GM19452 (cell line): ENCODE data around the gene FUT8.
"Not testable (repeated sequence)": the region's sequence is repeated elsewhere in the genome, so short reads cannot be mapped to it uniquely, and the experiment has no call there.

Experiments
- ATAC-seq: cut with Tn5 transposase; IDR thresholded peaks from one replicate; pipeline ENCODE4 v1.9.1; 2021; ENCODE audit not compliant: unreplicated experiment

Gene FUT8

DNA sequence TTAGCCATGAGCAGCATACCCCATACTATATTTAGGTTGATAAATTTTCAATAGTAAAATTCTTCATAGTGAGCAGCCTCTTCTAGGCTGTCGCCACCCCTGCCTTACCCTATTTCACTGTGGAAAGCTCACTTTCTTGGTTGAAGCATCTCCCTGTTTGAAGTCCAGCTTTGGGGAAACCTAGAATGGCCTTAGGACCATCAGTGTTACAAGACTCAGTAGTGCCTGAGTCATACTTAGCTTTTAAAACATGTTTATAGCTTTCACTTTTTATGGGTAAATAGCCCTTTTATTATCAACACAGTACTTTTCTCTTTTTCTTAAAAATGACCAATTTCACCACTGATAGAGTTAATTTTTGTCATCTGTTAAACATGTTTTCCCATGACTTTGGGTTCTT, 37.1 kb downstream of the FUT8 start:
- ATAC-seq, result no peak

GRCh38 chr14:65453807-65454480, 41.4 kb downstream of the FUT8 start:
- no peak for ATAC-seq

- ATAC-seq, result no peak
Observed at GRCh38 chr14:65456247-65456646, 43.7 kb downstream of the FUT8 start.

GRCh38 chr14:65461730-65462129, 49.2 kb downstream of the FUT8 start:
- ATAC-seq, result peak; percentile 12

GRCh38 chr14:65462411-65462810, 49.9 kb downstream of the FUT8 start:
- ATAC-seq, result peak; percentile 72

GRCh38 chr14:65465584-65465983, 53.1 kb downstream of the FUT8 start:
- ATAC-seq, result no peak

- not testable (repeated sequence) for ATAC-seq
Observed at GRCh38 chr14:65467926-65468325, 55.4 kb downstream of the FUT8 start.

- ATAC-seq, result no peak
Observed at GRCh38 chr14:65469903-65470302, 57.4 kb downstream of the FUT8 start.

DNA sequence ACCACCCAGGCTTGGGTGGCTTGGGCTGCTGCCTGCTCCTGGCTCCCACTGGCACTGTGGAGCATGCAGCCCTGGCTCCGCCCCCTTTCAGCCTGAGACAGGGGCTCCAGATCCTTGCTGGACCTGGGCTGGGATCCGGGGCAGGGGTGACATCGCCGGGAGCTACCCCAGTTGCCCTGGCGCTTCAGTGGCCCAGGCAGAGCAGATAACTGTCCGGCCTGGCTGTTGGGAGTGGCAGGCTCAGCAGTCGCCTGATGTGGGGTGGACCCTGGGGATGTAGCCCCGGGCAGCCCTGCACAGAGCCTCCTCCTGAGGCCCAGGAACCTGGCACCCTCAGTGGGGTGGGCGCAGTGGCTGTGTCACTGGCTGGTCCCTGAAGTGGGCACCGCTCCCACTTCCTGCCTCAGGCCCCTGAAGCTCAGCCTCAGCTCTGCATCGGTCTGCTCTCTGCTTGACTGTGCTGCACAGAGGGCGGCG, 57.9 kb downstream of the FUT8 start:
- peak; percentile 25 for ATAC-seq

- peak; percentile 72 for ATAC-seq
Observed at GRCh38 chr14:65471038-65471878, 58.7 kb downstream of the FUT8 start.

DNA sequence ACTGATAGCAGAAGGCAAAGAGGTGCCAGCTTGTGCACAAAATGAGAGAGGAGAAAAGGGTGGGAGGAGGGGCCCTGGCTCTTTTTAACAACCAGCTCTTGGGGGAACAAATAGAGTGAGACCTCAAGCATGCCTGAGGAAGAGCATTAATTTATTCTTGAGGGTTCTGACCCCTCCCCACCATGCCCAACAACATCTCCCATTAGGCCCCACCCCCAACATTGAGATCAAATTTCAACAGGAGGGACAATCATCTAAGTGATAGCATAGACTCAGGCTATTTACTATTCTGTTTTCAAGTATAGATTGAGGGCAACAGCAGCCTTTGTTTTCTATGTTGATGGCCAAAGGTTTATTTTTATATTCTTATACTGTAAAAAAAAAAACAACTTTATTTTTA, 59.7 kb downstream of the FUT8 start:
- no peak for ATAC-seq

- peak; percentile 82 for ATAC-seq
Observed at GRCh38 chr14:65476273-65476941, 63.9 kb downstream of the FUT8 start.

DNA sequence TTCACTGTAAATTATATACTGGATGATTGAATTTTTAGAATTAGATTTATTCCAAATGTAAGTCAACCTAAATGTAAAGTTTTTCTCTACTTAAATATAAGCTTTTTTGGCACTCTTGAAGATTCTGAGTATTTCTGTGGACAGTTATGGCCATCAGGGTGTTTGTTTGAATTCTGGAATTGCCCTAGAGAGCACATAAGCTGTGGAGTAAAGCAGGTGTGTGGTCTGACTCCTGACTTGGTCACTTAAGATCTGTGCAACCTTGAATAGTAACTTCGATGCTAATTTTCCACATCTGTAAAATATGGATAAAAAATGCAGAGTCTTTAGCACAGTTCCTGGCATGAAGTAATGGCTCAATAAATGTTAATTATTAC, 64.4 kb downstream of the FUT8 start:
- ATAC-seq, result peak; percentile 34

DNA sequence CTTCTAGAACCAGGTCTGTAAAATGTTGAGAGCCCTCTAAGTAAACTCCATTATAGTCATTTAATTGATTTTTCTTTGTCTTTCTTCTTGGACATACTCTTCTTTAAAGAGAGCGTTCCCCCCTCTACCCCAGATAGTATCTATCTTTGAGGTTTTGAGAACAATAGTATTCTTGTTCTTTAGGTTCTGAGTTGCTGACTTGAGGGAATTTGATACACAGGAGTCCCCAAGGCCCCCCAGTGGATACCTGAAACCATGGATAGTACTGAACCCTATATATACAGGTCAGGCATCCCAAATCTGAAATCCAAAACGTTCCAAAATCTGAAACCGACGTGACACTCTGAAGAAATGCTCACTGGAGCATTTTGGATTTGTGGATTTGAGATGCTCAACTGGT, 65.5 kb downstream of the FUT8 start:
- no peak for ATAC-seq

- ATAC-seq, result no peak
Observed at GRCh38 chr14:65478596-65478995, 66.1 kb downstream of the FUT8 start.

- ATAC-seq, result no peak
Observed at GRCh38 chr14:65479386-65479785, 66.9 kb downstream of the FUT8 start.

- ATAC-seq, result no peak
Observed at GRCh38 chr14:65482757-65483438, 70.4 kb downstream of the FUT8 start.

DNA sequence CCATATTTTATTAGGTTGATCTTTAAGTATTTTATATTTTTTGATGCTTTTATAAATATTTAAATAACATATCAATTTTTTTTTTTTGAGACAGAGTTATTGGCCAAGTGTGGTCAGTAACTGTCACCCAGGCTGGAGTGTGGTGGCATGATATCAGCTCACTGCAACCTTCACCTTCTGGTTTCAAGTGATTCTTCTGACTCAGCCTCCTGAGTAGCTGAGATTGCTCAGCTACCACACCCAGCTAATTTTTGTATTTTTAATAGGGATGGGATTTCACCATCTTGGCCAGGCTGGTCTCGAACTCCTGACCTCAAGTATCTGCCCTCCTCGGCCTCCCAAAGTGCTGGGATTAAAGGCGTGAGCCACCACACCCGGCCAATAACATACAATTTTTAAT, 71.1 kb downstream of the FUT8 start:
- no peak for ATAC-seq

DNA sequence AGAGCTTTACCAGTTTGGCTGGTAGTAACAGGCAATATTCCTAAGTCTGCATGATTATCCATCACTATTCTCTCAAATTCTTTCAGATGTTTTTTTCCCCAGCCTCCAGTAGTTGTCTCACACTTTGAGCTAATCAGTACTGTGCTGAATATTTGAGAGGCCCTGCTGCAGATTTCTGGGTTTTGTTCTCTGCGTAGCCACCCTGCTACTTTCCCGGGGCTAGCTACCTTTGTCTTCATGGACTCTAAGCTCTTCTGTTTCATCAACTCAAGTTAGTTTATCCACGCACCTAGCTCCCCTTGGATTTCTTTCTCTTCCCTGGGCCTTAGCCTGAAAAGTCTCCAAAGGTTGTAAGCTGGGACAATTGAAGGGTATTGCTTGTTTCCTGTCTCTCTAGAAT, 73.0 kb downstream of the FUT8 start:
- ATAC-seq, result no peak

DNA sequence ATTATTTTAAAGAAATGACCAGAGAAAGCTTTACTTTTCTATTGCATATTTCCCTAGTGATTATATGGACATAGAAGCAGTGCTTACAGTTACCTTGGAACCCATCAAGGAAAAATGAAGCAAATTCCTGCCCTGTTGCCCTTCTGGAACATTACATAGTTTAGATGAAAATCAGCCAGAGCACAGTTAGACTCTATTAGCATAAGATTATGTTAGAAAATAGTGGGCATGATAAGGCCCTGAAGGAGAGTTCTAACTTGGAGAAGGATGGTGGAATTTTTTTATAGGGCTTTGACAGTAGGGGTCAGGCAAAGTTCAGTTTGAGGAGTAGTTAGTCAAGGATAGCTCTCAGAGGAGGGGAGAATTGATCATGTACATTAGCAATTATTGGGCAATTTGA, 74.3 kb downstream of the FUT8 start:
- no peak for ATAC-seq

DNA sequence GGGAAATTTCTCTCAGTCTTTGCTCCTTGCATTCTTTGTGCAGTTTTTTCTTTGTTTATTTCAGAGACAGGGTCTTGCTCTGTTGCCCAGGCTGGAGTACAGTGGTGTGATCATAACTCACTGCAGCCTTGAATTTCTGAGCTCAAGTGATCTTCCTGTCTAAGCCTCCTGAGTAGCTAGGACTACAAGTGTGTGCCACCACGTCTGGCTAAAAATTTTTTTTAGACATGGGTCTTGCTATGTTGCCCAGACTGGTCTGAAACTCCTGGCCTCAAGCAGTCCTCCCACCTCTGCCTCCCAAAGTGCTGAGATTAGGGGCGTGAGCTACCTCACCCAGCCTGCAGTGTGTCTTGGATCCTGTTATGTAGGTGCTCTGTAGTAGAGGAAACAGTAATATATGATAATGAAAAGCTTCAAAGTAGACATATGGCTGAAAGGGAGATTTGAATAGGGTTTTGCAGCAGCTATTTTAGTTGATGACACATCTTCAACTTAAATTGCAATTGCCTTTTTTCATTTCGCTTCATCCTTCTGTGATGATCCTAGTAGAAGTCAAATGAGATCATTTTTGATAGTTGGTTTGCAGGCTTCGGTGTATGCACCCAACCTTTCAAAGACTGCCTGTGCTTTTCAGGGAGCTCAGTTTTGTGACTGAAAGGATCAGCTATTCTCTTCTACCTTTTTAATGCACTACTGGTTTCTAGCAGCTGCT, 75.4 kb downstream of the FUT8 start:
- ATAC-seq, result no peak
